Left kidney (tissue), 1 donor: ENCODE data around the gene EPHB6. TPM values are rescaled to one million over a fixed set of nuclear protein-coding genes. Genes with fewer than 3 reads are reported as not detected.

Source experiments
- polyA plus RNA-seq: library from polyadenylated mRNA; unstranded; fragments of 120-200 nt; gene quantifications from one replicate; pipeline ENCODE4 v1.2.1, GENCODE V29; 2013; ENCODE audit not compliant: insufficient read length

EPHB6 gene
- polyA plus RNA-seq, 1 donor, result 18.0 TPM

Other genes starting within 250 kb of the EPHB6 start
- gene PRSS1, start 105.6 kb upstream of the EPHB6 start, polyA plus RNA-seq, result not detected
- not detected for gene PRSS2, start 84.1 kb upstream of the EPHB6 start, polyA plus RNA-seq
- gene TRPV6, start 30.7 kb downstream of the EPHB6 start, polyA plus RNA-seq, result 12.3 TPM
- gene TRPV5, start 78.7 kb downstream of the EPHB6 start, polyA plus RNA-seq, result 1.5 TPM
- gene LLCFC1, start 84.4 kb downstream of the EPHB6 start, polyA plus RNA-seq, result 1.5 TPM
- 3.8 TPM for gene KEL, start 107.3 kb downstream of the EPHB6 start, polyA plus RNA-seq
- gene OR9A2, start 172.1 kb downstream of the EPHB6 start, polyA plus RNA-seq, result not detected
- gene OR6V1, start 197.3 kb downstream of the EPHB6 start, polyA plus RNA-seq, result not detected